ENCODE measurements around the gene WNK1.

- TF ChIP-seq POLR2AphosphoS5 (IDR thresholded peaks at IDR 0.05; ENCODE audit: low read depth, low read length) = no peak
- TF ChIP-seq SIX5 (IDR thresholded peaks at IDR 0.05; ENCODE audit: low read depth, low read length) = no peak
- no peak for TF ChIP-seq MAFK (IDR thresholded peaks at IDR 0.05; ENCODE audit: low read depth, low read length)
- TF ChIP-seq MAX (IDR thresholded peaks at IDR 0.05) = no peak
- TF ChIP-seq CTCF (IDR thresholded peaks at IDR 0.05; ENCODE audit: control extremely low read depth in 1 of 3, insufficient read depth in 1 of 3, low read depth in 1 of 3, low read length in 3 of 3) = no peak
- no peak for TF ChIP-seq RAD21 (IDR thresholded peaks at IDR 0.05 in 1 of 2, conservative IDR thresholded peaks at IDR 0.05 in 1 of 2; ENCODE audit: low read depth in 2 of 2, low read length in 2 of 2)
These were observed 11.5 kb upstream of the WNK1 start for GRCh38 chr12:740921-741320.

Measured in H1 (cell line).